GM23338 (cell line): ENCODE measurements around the gene FBXL17. TPM values are rescaled to one million over a fixed set of nuclear protein-coding genes. Genes with fewer than 3 reads are reported as not detected.

Experiments used
- ATAC-seq: fragments of 200-7000 bp; cut with Tn5 transposase; 3 replicates; pipeline ENCODE4 v1.9.1; 2020
- DNase-seq: peaks from one replicate; pipeline ENCODE4 v3.0.0-alpha.2; 2015; ENCODE audit warnings: low spot score
- H2AFZ ChIP-seq: fragments of 200-600 bp; sonication (generic); 2 replicates; pipeline ENCODE4 v1.8.0; 2016; ENCODE audit warnings: antibody characterized with exemption, mild to moderate bottlenecking, moderate library complexity
- H3F3A ChIP-seq: fragments of 200-600 bp; sonication (generic); replicated peaks from 2 replicates; pipeline ENCODE4 v1.8.0; 2017; ENCODE audit warnings: antibody characterized with exemption, mixed run types, low read depth
- H3K27ac ChIP-seq: fragments of 200-600 bp; sonication (generic); 2 replicates; pipeline ENCODE4 v1.6.1; 2016; ENCODE audit warnings: low read depth
- H3K27me3 ChIP-seq: fragments of 200-600 bp; sonication (generic); 2 replicates; pipeline ENCODE4 v1.8.0; 2016; ENCODE audit warnings: mild to moderate bottlenecking, mixed run types, moderate library complexity; ENCODE audit not compliant: insufficient read depth
- H3K36me3 ChIP-seq: fragments of 200-600 bp; sonication (generic); 2 replicates; pipeline ENCODE4 v1.8.0; 2016; ENCODE audit warnings: mild to moderate bottlenecking; ENCODE audit not compliant: insufficient read depth
- H3K4me1 ChIP-seq: fragments of 200-600 bp; sonication (generic); 2 replicates; pipeline ENCODE4 v1.8.0; 2016; ENCODE audit warnings: mild to moderate bottlenecking, moderate library complexity; ENCODE audit not compliant: insufficient read depth
- H3K4me2 ChIP-seq: fragments of 200-600 bp; sonication (generic); 2 replicates; pipeline ENCODE4 v1.7.1; 2017; ENCODE audit warnings: mixed run types
- H3K4me3 ChIP-seq: fragments of 200-600 bp; sonication (generic); 2 replicates; pipeline ENCODE4 v1.6.1; 2016; ENCODE audit warnings: mixed run types
- H3K79me2 ChIP-seq: fragments of 200-600 bp; sonication (generic); replicated peaks from 2 replicates; pipeline ENCODE4 v1.8.0; 2017; ENCODE audit warnings: mild to moderate bottlenecking; ENCODE audit not compliant: insufficient read depth
- H3K9me2 ChIP-seq: fragments of 200-600 bp; sonication (generic); 2 replicates; pipeline ENCODE4 v1.8.0; 2017; ENCODE audit not compliant: insufficient read depth
- H4K20me1 ChIP-seq: fragments of 200-600 bp; sonication (generic); replicated peaks from 2 replicates; pipeline ENCODE4 v1.8.0; 2017; ENCODE audit warnings: mild to moderate bottlenecking; ENCODE audit not compliant: insufficient read depth
- H3K27ac Mint-ChIP-seq: 2 replicates; pipeline ENCODE4 v1.8.0; 2020; ENCODE audit warnings: inconsistent platforms, mild to moderate bottlenecking, moderate library complexity, mixed read lengths
- H3K27me3 Mint-ChIP-seq: 3 replicates; pipeline ENCODE4 v1.8.0; 2022; ENCODE audit warnings: low read depth, mild to moderate bottlenecking, moderate library complexity, mixed read lengths, inconsistent platforms; ENCODE audit not compliant: insufficient read depth, poor library complexity
- H3K36me3 Mint-ChIP-seq: 3 replicates; pipeline ENCODE4 v1.8.0; 2021; ENCODE audit warnings: low read depth, mild to moderate bottlenecking, inconsistent platforms, moderate library complexity, mixed read lengths
- H3K4me1 Mint-ChIP-seq: 3 replicates; pipeline ENCODE4 v1.8.0; 2020; ENCODE audit warnings: mild to moderate bottlenecking, inconsistent platforms, mixed read lengths
- H3K4me3 Mint-ChIP-seq: 3 replicates; pipeline ENCODE4 v1.8.0; 2021; ENCODE audit warnings: moderate library complexity, mild to moderate bottlenecking, inconsistent platforms, mixed read lengths
- H3K9me3 Mint-ChIP-seq: 3 replicates; pipeline ENCODE4 v1.8.0; 2020; ENCODE audit warnings: moderate library complexity, mild to moderate bottlenecking, inconsistent platforms, mixed read lengths
- CTCF ChIP-seq, 2 experiments: fragments of 200-600 bp in 1 of 2; sonication (generic) in 1 of 2; conservative IDR thresholded peaks; 2 replicates each; pipeline versions ENCODE4 v1.5.1 to v1.6.1; 2016 to 2017; ENCODE audit warnings: antibody characterized with exemption in 2 of 2, low read depth in 2 of 2, mild to moderate bottlenecking in 2 of 2, moderate library complexity in 1 of 2
- JUNB ChIP-seq: IDR thresholded peaks from one replicate; pipeline ENCODE4 v1.6.1; 2016; ENCODE audit warnings: antibody characterized with exemption; ENCODE audit not compliant: unreplicated experiment
- NANOG ChIP-seq: IDR thresholded peaks from 2 replicates; pipeline ENCODE4 v1.6.1; 2016; ENCODE audit warnings: antibody characterized with exemption, borderline replicate concordance
- REST ChIP-seq: IDR thresholded peaks from one replicate; pipeline ENCODE4 v1.6.1; 2018; ENCODE audit warnings: antibody characterized with exemption; ENCODE audit not compliant: unreplicated experiment
- STAT1 ChIP-seq: IDR thresholded peaks from one replicate; pipeline ENCODE4 v1.6.1; 2016; ENCODE audit warnings: antibody characterized with exemption; ENCODE audit not compliant: unreplicated experiment
- ZNF331 ChIP-seq: fragments of 250-450 bp; sonication (Bioruptor Pico); IDR thresholded peaks from 2 replicates; pipeline ENCODE4 v1.5.0; 2020; ENCODE audit warnings: low read depth, mild to moderate bottlenecking, moderate library complexity
- polyA plus RNA-seq: library from polyadenylated mRNA; unstranded; fragments of >200 nt; fragmentation: Nextera tagmentation; extraction: Ambion mirVana; gene quantifications from 2 replicates; pipeline ENCODE4 v1.2.1, GENCODE V29; 2016
- total RNA-seq: library from RNA; depleted of rRNA; stranded (reverse); fragments of >200 nt; shearing (Covaris generic); gene quantifications from 2 replicates; pipeline ENCODE4 v1.2.3, GENCODE V29; 2014
- TF ChIP-seq, protein P1 (sequence below): IDR thresholded peaks from 2 replicates; pipeline ENCODE4 v1.6.1; 2016; ENCODE audit warnings: antibody characterized with exemption
- TF ChIP-seq, protein P2 (sequence below): fragments of 250-450 bp; sonication (Bioruptor Pico); IDR thresholded peaks from 2 replicates; pipeline ENCODE4 v1.5.0; 2020; ENCODE audit warnings: mild to moderate bottlenecking, moderate library complexity

The FBXL17 gene
- total and polyA plus RNA-seq, 2 experiments from 2014 or later: 2.0 to 2.7 TPM

DNA sequence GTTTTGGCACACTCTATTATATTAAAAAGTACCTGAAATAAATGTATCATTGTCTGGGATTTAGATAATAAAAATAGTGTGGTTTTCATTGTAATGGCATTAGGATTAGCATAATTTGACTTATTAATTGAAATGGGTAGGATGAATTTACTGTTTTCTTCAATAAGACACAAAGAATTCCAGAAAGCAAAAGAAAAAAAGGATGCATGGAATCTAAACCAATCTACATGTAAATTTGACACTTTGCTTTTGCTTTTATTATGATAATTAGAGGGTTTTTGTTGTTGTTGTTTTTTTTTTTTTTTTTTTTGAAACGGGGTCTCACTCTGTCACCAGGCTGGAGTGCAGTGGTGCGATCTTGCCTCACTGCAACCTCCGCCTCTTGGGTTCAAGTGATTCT lies 406.3 kb downstream of the FBXL17 start:
- TF ChIP-seq, protein P1, sequence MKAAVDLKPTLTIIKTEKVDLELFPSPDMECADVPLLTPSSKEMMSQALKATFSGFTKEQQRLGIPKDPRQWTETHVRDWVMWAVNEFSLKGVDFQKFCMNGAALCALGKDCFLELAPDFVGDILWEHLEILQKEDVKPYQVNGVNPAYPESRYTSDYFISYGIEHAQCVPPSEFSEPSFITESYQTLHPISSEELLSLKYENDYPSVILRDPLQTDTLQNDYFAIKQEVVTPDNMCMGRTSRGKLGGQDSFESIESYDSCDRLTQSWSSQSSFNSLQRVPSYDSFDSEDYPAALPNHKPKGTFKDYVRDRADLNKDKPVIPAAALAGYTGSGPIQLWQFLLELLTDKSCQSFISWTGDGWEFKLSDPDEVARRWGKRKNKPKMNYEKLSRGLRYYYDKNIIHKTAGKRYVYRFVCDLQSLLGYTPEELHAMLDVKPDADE: no peak
- TF ChIP-seq NANOG (peak; percentile 54; the same call in 1 of the 2 replicates), CTCF (conservative IDR thresholded peaks at IDR 0.05; ENCODE audit: low read depth in 2 of 2) (no peak)

GRCh38 chr5:107971846-107972245 lies 410.1 kb downstream of the FBXL17 start:
- no peak overlapping the region for H3K4me2 ChIP-seq
- Mint-ChIP-seq H3K27me3 (peaks cover 2% of the 10 kb centered on the region), H3K36me3 (no peaks in the 10 kb centered on the region), H3K9me3 (no peaks in the 10 kb centered on the region), H3K27ac (no peak overlapping the region), H3K4me1 (peaks cover 27% of the 10 kb centered on the region), H3K4me3 (no peak overlapping the region)
- H4K20me1 ChIP-seq: no peaks in the 10 kb centered on the region
- no peak overlapping the region for H3K27ac ChIP-seq
- no peak for TF ChIP-seq JUNB
- no peak for TF ChIP-seq STAT1
- TF ChIP-seq REST: no peak
- TF ChIP-seq, protein P2, sequence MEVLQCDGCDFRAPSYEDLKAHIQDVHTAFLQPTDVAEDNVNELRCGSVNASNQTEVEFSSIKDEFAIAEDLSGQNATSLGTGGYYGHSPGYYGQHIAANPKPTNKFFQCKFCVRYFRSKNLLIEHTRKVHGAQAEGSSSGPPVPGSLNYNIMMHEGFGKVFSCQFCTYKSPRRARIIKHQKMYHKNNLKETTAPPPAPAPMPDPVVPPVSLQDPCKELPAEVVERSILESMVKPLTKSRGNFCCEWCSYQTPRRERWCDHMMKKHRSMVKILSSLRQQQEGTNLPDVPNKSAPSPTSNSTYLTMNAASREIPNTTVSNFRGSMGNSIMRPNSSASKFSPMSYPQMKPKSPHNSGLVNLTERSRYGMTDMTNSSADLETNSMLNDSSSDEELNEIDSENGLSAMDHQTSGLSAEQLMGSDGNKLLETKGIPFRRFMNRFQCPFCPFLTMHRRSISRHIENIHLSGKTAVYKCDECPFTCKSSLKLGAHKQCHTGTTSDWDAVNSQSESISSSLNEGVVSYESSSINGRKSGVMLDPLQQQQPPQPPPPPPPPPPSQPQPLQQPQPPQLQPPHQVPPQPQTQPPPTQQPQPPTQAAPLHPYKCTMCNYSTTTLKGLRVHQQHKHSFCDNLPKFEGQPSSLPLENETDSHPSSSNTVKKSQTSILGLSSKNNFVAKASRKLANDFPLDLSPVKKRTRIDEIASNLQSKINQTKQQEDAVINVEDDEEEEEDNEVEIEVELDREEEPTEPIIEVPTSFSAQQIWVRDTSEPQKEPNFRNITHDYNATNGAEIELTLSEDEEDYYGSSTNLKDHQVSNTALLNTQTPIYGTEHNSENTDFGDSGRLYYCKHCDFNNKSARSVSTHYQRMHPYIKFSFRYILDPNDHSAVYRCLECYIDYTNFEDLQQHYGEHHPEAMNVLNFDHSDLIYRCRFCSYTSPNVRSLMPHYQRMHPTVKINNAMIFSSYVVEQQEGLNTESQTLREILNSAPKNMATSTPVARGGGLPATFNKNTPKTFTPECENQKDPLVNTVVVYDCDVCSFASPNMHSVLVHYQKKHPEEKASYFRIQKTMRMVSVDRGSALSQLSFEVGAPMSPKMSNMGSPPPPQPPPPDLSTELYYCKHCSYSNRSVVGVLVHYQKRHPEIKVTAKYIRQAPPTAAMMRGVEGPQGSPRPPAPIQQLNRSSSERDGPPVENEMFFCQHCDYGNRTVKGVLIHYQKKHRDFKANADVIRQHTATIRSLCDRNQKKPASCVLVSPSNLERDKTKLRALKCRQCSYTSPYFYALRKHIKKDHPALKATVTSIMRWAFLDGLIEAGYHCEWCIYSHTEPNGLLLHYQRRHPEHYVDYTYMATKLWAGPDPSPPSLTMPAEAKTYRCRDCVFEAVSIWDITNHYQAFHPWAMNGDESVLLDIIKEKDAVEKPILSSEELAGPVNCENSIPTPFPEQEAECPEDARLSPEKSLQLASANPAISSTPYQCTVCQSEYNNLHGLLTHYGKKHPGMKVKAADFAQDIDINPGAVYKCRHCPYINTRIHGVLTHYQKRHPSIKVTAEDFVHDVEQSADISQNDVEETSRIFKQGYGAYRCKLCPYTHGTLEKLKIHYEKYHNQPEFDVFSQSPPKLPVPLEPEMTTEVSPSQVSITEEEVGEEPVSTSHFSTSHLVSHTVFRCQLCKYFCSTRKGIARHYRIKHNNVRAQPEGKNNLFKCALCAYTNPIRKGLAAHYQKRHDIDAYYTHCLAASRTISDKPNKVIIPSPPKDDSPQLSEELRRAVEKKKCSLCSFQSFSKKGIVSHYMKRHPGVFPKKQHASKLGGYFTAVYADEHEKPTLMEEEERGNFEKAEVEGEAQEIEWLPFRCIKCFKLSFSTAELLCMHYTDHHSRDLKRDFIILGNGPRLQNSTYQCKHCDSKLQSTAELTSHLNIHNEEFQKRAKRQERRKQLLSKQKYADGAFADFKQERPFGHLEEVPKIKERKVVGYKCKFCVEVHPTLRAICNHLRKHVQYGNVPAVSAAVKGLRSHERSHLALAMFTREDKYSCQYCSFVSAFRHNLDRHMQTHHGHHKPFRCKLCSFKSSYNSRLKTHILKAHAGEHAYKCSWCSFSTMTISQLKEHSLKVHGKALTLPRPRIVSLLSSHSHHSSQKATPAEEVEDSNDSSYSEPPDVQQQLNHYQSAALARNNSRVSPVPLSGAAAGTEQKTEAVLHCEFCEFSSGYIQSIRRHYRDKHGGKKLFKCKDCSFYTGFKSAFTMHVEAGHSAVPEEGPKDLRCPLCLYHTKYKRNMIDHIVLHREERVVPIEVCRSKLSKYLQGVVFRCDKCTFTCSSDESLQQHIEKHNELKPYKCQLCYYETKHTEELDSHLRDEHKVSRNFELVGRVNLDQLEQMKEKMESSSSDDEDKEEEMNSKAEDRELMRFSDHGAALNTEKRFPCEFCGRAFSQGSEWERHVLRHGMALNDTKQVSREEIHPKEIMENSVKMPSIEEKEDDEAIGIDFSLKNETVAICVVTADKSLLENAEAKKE (CRISPR knock-in tag): no peak
- no peak for TF ChIP-seq ZNF331 (CRISPR knock-in tag)
- no peaks in the 10 kb centered on the region for H3F3A ChIP-seq
- H2AFZ ChIP-seq: no peak overlapping the region
- no peaks in the 10 kb centered on the region for H3K36me3 ChIP-seq
- H3K9me2 ChIP-seq: no peaks in the 10 kb centered on the region
- DNase-seq (no peak), ATAC-seq (no peak)
- H3K4me1 ChIP-seq: peaks cover 36% of the 10 kb centered on the region
- no peaks in the 10 kb centered on the region for H3K27me3 ChIP-seq
- no peaks in the 10 kb centered on the region for H3K79me2 ChIP-seq
- no peak overlapping the region for H3K4me3 ChIP-seq

More for the DNA sequence above, 406.3 kb downstream of the FBXL17 start:
- H3K27ac Mint-ChIP-seq: no peak overlapping the region
- H3K9me2 ChIP-seq: no peaks in the 10 kb centered on the region
- no peak overlapping the region for H2AFZ ChIP-seq
- no peaks in the 10 kb centered on the region for H3K79me2 ChIP-seq
- peaks cover under 1% of the 10 kb centered on the region for H3K27me3 Mint-ChIP-seq
- no peak overlapping the region for H3K4me3 ChIP-seq
- peak; percentile 44; the same call in 2 of the 3 replicates for ATAC-seq
- H3K4me3 Mint-ChIP-seq: no peak overlapping the region
- DNase-seq: peak; percentile 36
- no peaks in the 10 kb centered on the region for H3K36me3 ChIP-seq
- peaks cover 41% of the 10 kb centered on the region for H3K4me1 ChIP-seq
- no peaks in the 10 kb centered on the region for H3F3A ChIP-seq
- H3K4me1 Mint-ChIP-seq: peaks cover 35% of the 10 kb centered on the region
- no peaks in the 10 kb centered on the region for H3K27me3 ChIP-seq
- 0 out of 2 replicates have a peak overlapping the region, but pooled peaks have one; percentile 2 for H3K4me2 ChIP-seq
- H3K27ac ChIP-seq: no peak overlapping the region
- H3K9me3 Mint-ChIP-seq: no peaks in the 10 kb centered on the region
- no peaks in the 10 kb centered on the region for H3K36me3 Mint-ChIP-seq
- no peaks in the 10 kb centered on the region for H4K20me1 ChIP-seq
